VCaP (cell line): Measurements from ENCODE around the gene TAF4B.
"Not testable (repeated sequence)": the region's sequence is repeated elsewhere in the genome, so short reads cannot be mapped to it uniquely, and the experiment has no call there.

Source experiments
- H3K27ac ChIP-seq: fragments of 450-650 bp; 2 replicates; pipeline ENCODE4 v1.5.1; 2017
- CTCF ChIP-seq: fragments of 450-650 bp; conservative IDR thresholded peaks from 2 replicates; pipeline ENCODE4 v1.5.1; 2017; ENCODE audit warnings: mild to moderate bottlenecking, moderate library complexity

TAF4B gene

GRCh38 chr18:26226229-26227050 is at the start of gene TAF4B:
TAF4B (plus strand) TSS chr18:26226445; CDS start chr18:26226934, 489 bp downstream.
- peak within 1 kb of the TSS; percentile 82 for H3K27ac ChIP-seq
- TF ChIP-seq CTCF, result no peak

- TF ChIP-seq CTCF, result no peak
- no peak overlapping the region for H3K27ac ChIP-seq
These were observed 44.9 kb upstream of the TAF4B start for GRCh38 chr18:26181343-26181826.

GRCh38 chr18:26183395-26184112 is 42.7 kb upstream of the TAF4B start:
- H3K27ac ChIP-seq, result no peak overlapping the region
- no peak for TF ChIP-seq CTCF

GRCh38 chr18:26185267-26185666 is 41.0 kb upstream of the TAF4B start:
- no peak overlapping the region for H3K27ac ChIP-seq
- peak; percentile 53 for TF ChIP-seq CTCF

- no peak for TF ChIP-seq CTCF
- no peak overlapping the region for H3K27ac ChIP-seq
These were observed 35.7 kb upstream of the TAF4B start for GRCh38 chr18:26190506-26190905.

GRCh38 chr18:26192233-26192632 is 34.0 kb upstream of the TAF4B start:
- no peak for TF ChIP-seq CTCF
- H3K27ac ChIP-seq, result no peak overlapping the region

GRCh38 chr18:26196605-26197004 is 29.6 kb upstream of the TAF4B start:
- TF ChIP-seq CTCF, result no peak
- no peak overlapping the region for H3K27ac ChIP-seq

- not testable (repeated sequence) for H3K27ac ChIP-seq
These were observed 24.2 kb upstream of the TAF4B start for GRCh38 chr18:26202001-26202400.
